PC-9 (cell line): ENCODE measurements around the gene GAR1. TPM values are rescaled to one million over a fixed set of nuclear protein-coding genes. Genes with fewer than 3 reads are reported as not detected.

ENCODE experiments used
- BruUV-seq: library from RNA; stranded (reverse); fragments of 400-500 nt; replicated peaks from 2 replicates; lab custom pipeline; 2021; lab: Mats Ljungman, UMichigan
- CTCF ChIA-PET: fragments of 300-600 bp; sonication (Branson Sonifier 250); formaldehyde crosslinking; loops from one replicate; lab custom pipeline; 2022; ENCODE audit warnings: antibody characterized with exemption; lab: Charles Lee
- POLR2A ChIA-PET: fragments of 300-600 bp; sonication (Branson Sonifier 250); formaldehyde crosslinking; loops from one replicate; lab custom pipeline; 2022; ENCODE audit warnings: antibody characterized with exemption; ENCODE audit not compliant: unreplicated experiment; lab: Charles Lee
- DNase-seq, 2 experiments: peaks; one replicate each; pipeline versions ENCODE4 v3.0.0 to v3.0.0-alpha.2; 2015 to 2022; ENCODE audit warnings: mixed read lengths in 1 of 2
- H2AFZ ChIP-seq: fragments of 200-600 bp; sonication (generic); 2 replicates; pipeline ENCODE4 v1.8.1; 2017; ENCODE audit warnings: antibody characterized with exemption
- H3F3A ChIP-seq: fragments of 200-600 bp; sonication (generic); 2 replicates; pipeline ENCODE4 v1.8.1; 2017; ENCODE audit warnings: antibody characterized with exemption, mild to moderate bottlenecking, low read depth; ENCODE audit not compliant: insufficient read depth
- H3K27ac ChIP-seq: fragments of 200-600 bp; sonication (generic); 2 replicates; pipeline ENCODE4 v1.6.1; 2016; ENCODE audit warnings: mixed run types
- H3K27me3 ChIP-seq: fragments of 200-600 bp; sonication (generic); 2 replicates; pipeline ENCODE4 v1.6.1; 2016; ENCODE audit warnings: low read depth, mixed run types; ENCODE audit not compliant: insufficient read depth
- H3K36me3 ChIP-seq: fragments of 200-600 bp; sonication (generic); 2 replicates; pipeline ENCODE4 v1.6.1; 2016; ENCODE audit warnings: low read depth, mixed run types
- H3K4me1 ChIP-seq: fragments of 200-600 bp; sonication (generic); replicated peaks from 2 replicates; pipeline ENCODE4 v1.6.1; 2016; ENCODE audit warnings: mixed run types; ENCODE audit not compliant: insufficient read depth
- H3K4me2 ChIP-seq: fragments of 200-600 bp; sonication (generic); 2 replicates; pipeline ENCODE4 v1.6.1; 2017; ENCODE audit warnings: mixed run types
- H3K4me3 ChIP-seq: fragments of 200-600 bp; sonication (generic); 2 replicates; pipeline ENCODE4 v1.6.1; 2016; ENCODE audit warnings: mixed run types
- H3K79me2 ChIP-seq: fragments of 200-600 bp; sonication (generic); 2 replicates; pipeline ENCODE4 v1.6.1; 2017; ENCODE audit warnings: low read depth, mixed run types
- H3K9me2 ChIP-seq: fragments of 200-600 bp; sonication (generic); 2 replicates; pipeline ENCODE4 v1.8.1; 2017; ENCODE audit warnings: mild to moderate bottlenecking; ENCODE audit not compliant: insufficient read depth
- H3K9me3 ChIP-seq: fragments of 200-600 bp; sonication (generic); 2 replicates; pipeline ENCODE4 v1.8.1; 2016; ENCODE audit warnings: low read depth; ENCODE audit not compliant: insufficient read depth
- H4K20me1 ChIP-seq: fragments of 200-600 bp; sonication (generic); 2 replicates; pipeline ENCODE4 v1.8.1; 2017; ENCODE audit not compliant: insufficient read depth
- EZH2 ChIP-seq: fragments of 200-600 bp; sonication (generic); IDR thresholded peaks from 2 replicates; pipeline ENCODE4 v1.8.0; 2017; ENCODE audit warnings: antibody characterized with exemption, low read depth
- intact Hi-C: fragments of 100-400 bp; cut with micrococcal nuclease; formaldehyde crosslinking; loops from one replicate; pipeline ENCODE4 v1.10.0; 2022; ENCODE audit not compliant: unreplicated experiment
- total RNA-seq: library from RNA; stranded (reverse); gene quantifications from 2 replicates; pipeline ENCODE4 v1.2.3, GENCODE V29; 2021
- TF ChIP-seq, protein P1 (sequence below): fragments of 200-600 bp; sonication (generic); conservative IDR thresholded peaks from 2 replicates; pipeline ENCODE4 v1.6.1; 2017; ENCODE audit warnings: mixed run types, antibody characterized with exemption, mild to moderate bottlenecking, moderate library complexity

Gene GAR1
- total RNA-seq, 1 experiment from 2014 or later, result 16.0 TPM

GRCh38 chr4:109809655-109810054, 5.9 kb upstream of the GAR1 start:
- H3F3A ChIP-seq, result peaks cover 9% of the 10 kb centered on the region; the same call in 1 of the 2 replicates
- H3K79me2 ChIP-seq, result no peaks in the 10 kb centered on the region
- H3K27me3 ChIP-seq, result no peaks in the 10 kb centered on the region
- H4K20me1 ChIP-seq, result no peaks in the 10 kb centered on the region
- no peak overlapping the region for H2AFZ ChIP-seq
- no peaks in the 10 kb centered on the region for H3K9me3 ChIP-seq
- no peaks in the 10 kb centered on the region for H3K9me2 ChIP-seq
- ChIA-PET POLR2A (no interaction called here), CTCF (no interaction called here)
- intact Hi-C loops, result loop anchor here (10.0 kb wide), 1 partner anchor 245 kb away; the partner anchor contains the start of gene MCUB
- no TSS peak for BruUV-seq
- TF ChIP-seq EZH2, result no peak
- TF ChIP-seq, protein P1, sequence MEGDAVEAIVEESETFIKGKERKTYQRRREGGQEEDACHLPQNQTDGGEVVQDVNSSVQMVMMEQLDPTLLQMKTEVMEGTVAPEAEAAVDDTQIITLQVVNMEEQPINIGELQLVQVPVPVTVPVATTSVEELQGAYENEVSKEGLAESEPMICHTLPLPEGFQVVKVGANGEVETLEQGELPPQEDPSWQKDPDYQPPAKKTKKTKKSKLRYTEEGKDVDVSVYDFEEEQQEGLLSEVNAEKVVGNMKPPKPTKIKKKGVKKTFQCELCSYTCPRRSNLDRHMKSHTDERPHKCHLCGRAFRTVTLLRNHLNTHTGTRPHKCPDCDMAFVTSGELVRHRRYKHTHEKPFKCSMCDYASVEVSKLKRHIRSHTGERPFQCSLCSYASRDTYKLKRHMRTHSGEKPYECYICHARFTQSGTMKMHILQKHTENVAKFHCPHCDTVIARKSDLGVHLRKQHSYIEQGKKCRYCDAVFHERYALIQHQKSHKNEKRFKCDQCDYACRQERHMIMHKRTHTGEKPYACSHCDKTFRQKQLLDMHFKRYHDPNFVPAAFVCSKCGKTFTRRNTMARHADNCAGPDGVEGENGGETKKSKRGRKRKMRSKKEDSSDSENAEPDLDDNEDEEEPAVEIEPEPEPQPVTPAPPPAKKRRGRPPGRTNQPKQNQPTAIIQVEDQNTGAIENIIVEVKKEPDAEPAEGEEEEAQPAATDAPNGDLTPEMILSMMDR, result no peak
- H3K36me3 ChIP-seq, result no peaks in the 10 kb centered on the region
- no peak overlapping the region for H3K4me3 ChIP-seq
- H3K27ac ChIP-seq, result no peak overlapping the region
- DNase-seq, result no peak
- no peak overlapping the region for H3K4me2 ChIP-seq
- H3K4me1 ChIP-seq, result 0 out of 2 replicates have a peak, but pooled peaks cover 7% of the 10 kb centered on the region

DNA sequence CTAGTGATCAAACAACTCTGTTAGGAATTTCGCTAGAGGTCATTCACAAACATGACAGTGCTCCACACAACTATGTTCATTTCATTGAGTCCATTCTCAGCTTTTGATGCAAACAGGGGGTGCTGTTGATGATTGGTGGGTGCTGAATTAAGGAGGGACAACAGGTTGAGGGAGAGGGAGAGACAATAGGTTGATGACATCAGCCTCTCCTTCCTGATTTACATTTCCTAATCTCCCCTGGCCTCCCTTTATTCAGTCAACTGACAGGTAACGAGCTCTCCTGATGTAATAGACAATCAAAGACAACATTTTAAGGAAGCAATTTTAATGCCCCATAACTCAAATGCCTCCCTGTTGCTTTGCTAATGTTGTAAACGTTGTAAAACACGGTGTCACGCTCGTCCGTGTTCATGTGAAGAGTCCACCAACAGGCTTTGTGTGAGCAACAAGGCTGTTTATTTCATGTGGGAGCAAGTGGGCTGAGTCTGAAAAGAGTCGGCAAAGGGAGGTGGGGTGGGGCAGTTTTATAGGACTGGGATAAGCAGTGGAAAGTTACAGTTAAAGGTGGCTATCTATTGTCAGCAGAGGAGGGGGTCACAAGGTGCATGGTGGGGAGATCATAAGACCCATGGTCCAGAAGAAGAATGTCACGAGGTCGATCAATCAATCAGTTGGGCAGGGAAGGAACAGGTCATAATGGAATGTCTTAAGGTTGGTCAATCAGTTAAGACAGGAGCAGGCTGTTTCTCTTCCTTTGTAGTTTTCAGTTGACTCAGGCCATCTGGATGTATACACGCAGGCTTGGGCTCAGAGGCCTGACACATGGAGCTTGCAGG, 4.8 kb upstream of the GAR1 start:
- intact Hi-C loops, result no loop called here
- Histone ChIP-seq H3K4me2 (no peak overlapping the region), H3K27ac (no peak overlapping the region), H3K27me3 (no peaks in the 10 kb centered on the region), H3K79me2 (peaks cover 3% of the 10 kb centered on the region), H3F3A (peaks cover 19% of the 10 kb centered on the region; the same call in 1 of the 2 replicates), H3K9me3 (no peaks in the 10 kb centered on the region), H2AFZ (no peak overlapping the region), H3K36me3 (no peaks in the 10 kb centered on the region), H3K4me1 (0 out of 2 replicates have a peak, but pooled peaks cover 7% of the 10 kb centered on the region), H4K20me1 (no peaks in the 10 kb centered on the region), H3K9me2 (no peaks in the 10 kb centered on the region), H3K4me3 (no peak overlapping the region)
- no peak for DNase-seq
- POLR2A ChIA-PET, result no interaction called here
- no TSS peak for BruUV-seq
- TF ChIP-seq EZH2, result no peak
- TF ChIP-seq, protein P1, result no peak
- CTCF ChIA-PET, result no interaction called here

GRCh38 chr4:109811707-109812106, 3.9 kb upstream of the GAR1 start:
- Histone ChIP-seq H3K36me3 (no peaks in the 10 kb centered on the region), H3K27ac (no peak overlapping the region), H3K27me3 (no peaks in the 10 kb centered on the region), H2AFZ (no peak overlapping the region), H3K4me1 (peaks cover 10% of the 10 kb centered on the region; the same call in 1 of the 2 replicates), H3K4me2 (no peak overlapping the region), H3K9me3 (no peaks in the 10 kb centered on the region), H3F3A (peaks cover 19% of the 10 kb centered on the region; the same call in 1 of the 2 replicates), H4K20me1 (no peaks in the 10 kb centered on the region), H3K79me2 (peaks cover 13% of the 10 kb centered on the region), H3K4me3 (no peak overlapping the region), H3K9me2 (no peaks in the 10 kb centered on the region)
- DNase-seq, result no peak
- intact Hi-C loops, result no loop called here
- TF ChIP-seq, protein P1, result no peak
- TF ChIP-seq EZH2, result no peak
- POLR2A ChIA-PET, result no interaction called here
- CTCF ChIA-PET, result no interaction called here
- no TSS peak for BruUV-seq
